GM06990 (cell line): Measurements from ENCODE around the gene BBS9.
A peak's percentile ranks its signal among the peaks of the same experiment; 100 is the strongest.

Experiments used
- DNase-seq: peaks from one replicate; pipeline ENCODE4 v3.0.0-alpha.2; 2011; ENCODE audit not compliant: insufficient read length; ENCODE audit errors: extremely low read depth
- H3K27me3 ChIP-seq: replicated peaks from 2 replicates; pipeline ENCODE4 v1.6.0; 2011; ENCODE audit warnings: low read length; ENCODE audit not compliant: control insufficient read depth, insufficient read depth
- H3K36me3 ChIP-seq: 2 replicates; pipeline ENCODE4 v1.5.1; 2011; ENCODE audit warnings: low read length; ENCODE audit not compliant: control insufficient read depth, insufficient read depth
- H3K4me3 ChIP-seq: replicated peaks from 2 replicates; pipeline ENCODE4 v1.5.1; 2011; ENCODE audit warnings: low read depth, mild to moderate bottlenecking, control low read depth, low read length
- CTCF ChIP-seq: IDR thresholded peaks from 2 replicates; pipeline ENCODE4 v1.5.1; 2011; ENCODE audit warnings: low read length, control low read depth, mild to moderate bottlenecking, inconsistent platforms; ENCODE audit not compliant: insufficient read depth, poor library complexity, severe bottlenecking

BBS9 gene

GRCh38 chr7:33422825-33423645, 293.7 kb downstream of the BBS9 start:
- no peak for DNase-seq
- no peaks in the 10 kb centered on the region for H3K27me3 ChIP-seq
- TF ChIP-seq CTCF = no peak
- no peak overlapping the region for H3K4me3 ChIP-seq
- H3K36me3 ChIP-seq = no peaks in the 10 kb centered on the region

- peak; percentile 59 for TF ChIP-seq CTCF
- Histone ChIP-seq H3K27me3 (no peaks in the 10 kb centered on the region), H3K4me3 (no peak overlapping the region), H3K36me3 (no peaks in the 10 kb centered on the region)
- peak; percentile 44 for DNase-seq
Observed at GRCh38 chr7:33423646-33424020, 294.3 kb downstream of the BBS9 start.

- no peak overlapping the region for H3K4me3 ChIP-seq
- no peak for TF ChIP-seq CTCF
- H3K36me3 ChIP-seq = no peaks in the 10 kb centered on the region
- DNase-seq = no peak
- no peaks in the 10 kb centered on the region for H3K27me3 ChIP-seq
Observed at GRCh38 chr7:33425395-33425794, 296.0 kb downstream of the BBS9 start.

GRCh38 chr7:33425929-33426678, 296.7 kb downstream of the BBS9 start:
- no peak for TF ChIP-seq CTCF
- Histone ChIP-seq H3K4me3 (no peak overlapping the region), H3K36me3 (no peaks in the 10 kb centered on the region)

GRCh38 chr7:33428415-33428814, 299.1 kb downstream of the BBS9 start:
- no peak overlapping the region for H3K4me3 ChIP-seq
- no peaks in the 10 kb centered on the region for H3K27me3 ChIP-seq
- DNase-seq = no peak
- no peaks in the 10 kb centered on the region for H3K36me3 ChIP-seq
- TF ChIP-seq CTCF = no peak

More at GRCh38 chr7:33425929-33426678, 296.7 kb downstream of the BBS9 start:
- DNase-seq = no peak
- no peaks in the 10 kb centered on the region for H3K27me3 ChIP-seq
